NCI-H1417 (cell line): ENCODE data around the gene TEX264.

ENCODE experiments used
- DNase-seq, 3 experiments: peaks; one replicate each; lab custom pipeline; 2025; lab: John Stamatoyannopoulos, UW

The TEX264 gene

DNA sequence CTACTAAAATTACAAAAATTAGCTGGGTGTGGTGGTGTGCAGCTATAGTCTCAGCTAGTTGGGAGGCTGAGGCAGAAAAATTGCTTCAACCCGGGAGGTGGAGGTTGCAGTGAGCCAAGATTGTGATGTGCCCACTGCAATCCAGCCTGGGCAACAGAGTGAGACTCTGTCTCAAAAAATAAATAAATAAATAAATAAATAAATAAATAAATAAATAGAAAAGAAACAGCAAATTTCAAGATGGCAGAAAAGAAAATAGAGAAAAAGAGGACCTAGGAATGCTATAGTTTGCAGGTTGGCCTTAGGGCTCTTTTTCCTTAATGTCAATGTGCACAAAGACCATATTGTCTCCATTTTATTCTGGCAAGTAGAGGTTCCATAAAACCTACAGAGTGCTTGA, 79.8 kb downstream of the TEX264 start:
- no peak for DNase-seq

DNA sequence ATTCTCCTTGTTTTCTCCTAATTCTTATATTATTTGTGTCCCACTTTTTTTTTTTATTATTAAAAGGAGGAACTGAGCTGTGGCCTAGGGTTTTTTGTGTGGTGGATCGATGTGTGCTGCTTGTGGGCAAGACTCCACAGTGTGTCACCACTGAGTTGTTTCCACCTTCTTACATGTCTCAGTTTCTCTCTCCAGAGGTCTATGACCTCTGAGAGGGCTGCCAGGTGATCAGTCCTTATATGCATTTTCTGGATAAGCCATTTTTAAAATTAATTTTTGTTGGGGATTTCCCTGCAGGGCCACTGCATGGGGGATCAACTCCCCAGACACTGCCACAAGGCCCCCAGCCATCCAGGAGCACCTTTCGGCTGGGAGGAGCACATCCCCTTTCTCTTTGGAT, 80.2 kb downstream of the TEX264 start:
- DNase-seq = no peak
